GM04504 (cell line): ENCODE data around the gene PSMA6.
"Not testable (repeated sequence)": the region's sequence is repeated elsewhere in the genome, so short reads cannot be mapped to it uniquely, and the experiment has no call there.

Source experiments
- DNase-seq: peaks from one replicate; pipeline ENCODE4 v3.0.0-alpha.2; 2012; ENCODE audit warnings: low read depth

Gene PSMA6

DNA sequence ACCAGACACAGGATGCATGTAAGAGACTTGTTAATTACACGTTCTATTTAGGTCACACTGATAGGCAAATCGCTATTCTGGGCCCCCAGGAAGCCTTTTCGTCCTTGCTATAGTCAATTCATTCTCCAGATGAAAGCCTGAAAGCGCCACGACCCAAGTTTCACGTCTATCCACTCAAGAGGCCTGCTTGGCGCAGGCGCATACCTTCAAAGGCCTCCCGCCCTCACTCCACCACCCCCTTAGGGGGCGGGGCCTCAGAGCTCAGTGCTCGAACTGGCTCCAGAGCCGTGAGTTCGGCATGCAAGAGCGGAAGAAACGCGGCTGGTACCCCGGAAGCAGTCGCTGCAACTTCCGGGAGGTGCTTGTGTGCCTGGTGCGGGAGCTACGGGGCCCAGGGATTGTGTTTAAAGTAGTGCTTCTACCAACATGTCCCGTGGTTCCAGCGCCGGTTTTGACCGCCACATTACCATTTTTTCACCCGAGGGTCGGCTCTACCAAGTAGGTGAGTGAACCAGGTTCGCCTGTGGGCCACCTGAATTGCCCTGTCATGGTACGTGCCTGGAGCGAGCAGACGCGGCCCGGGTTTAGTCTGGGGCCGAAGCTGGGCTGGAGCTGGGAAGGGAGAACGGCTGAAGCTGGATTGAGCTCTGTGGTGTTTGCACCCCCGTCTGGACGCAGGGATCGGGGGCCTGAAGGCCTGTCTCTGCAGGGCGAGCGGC is at the start of gene PSMA6:
Gene PSMA6, plus strand, starts transcription at position 332 of the 719 bp plus-strand sequence. Its CDS starts 95 bp downstream, at position 427.
- peak; percentile 98 for DNase-seq

DNA sequence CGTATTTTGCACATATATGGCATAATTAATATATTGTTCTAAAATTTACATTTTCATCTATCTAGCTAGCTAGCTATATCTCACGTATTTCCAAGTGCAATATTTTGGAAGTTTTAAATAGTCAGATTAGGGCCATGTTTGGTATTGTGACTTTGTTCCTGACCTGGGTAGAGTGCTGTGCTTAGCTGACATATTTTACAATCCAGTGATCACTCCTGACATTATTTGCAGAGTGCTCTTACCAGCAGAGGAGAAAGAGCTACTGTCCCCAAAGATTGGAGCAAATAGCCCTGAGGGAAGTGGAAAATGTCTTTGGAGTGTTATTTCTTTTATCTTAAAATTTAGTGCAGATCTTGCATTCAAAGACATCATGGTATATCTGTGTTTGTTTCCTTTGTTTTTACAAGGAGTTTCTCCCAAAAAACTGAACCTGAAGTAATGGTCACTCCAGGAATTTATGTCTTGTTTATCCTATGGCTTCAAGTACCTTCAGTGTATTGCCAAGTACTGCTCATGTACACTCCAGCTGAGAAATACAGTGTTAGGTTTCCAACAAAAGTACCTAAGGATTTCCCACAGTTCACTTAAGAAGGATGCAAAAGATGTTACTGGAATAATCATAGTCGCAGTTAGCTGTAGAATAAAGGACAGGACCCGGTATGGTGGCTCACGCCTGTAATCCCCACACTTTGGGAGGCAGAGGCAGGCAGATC is 49.4 kb upstream of the PSMA6 start:
- DNase-seq = no peak

DNA sequence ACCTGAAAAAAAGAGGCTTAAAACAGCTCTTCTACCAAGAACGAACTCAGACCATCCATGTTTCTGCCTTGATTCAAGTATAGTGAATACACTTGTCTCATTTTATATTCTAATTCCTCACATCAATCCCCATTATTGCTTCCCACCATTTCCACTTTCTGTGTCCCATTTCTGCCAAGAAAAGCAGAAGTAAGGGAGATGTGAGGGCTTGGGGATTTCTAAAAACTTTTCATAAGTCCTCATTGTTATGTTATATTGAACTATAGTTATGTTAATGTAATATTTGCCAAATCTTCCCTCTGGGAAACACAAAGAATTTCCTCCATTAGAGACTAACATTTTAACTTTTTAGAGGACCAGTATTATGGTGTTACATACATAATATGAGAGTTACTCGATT is 48.2 kb upstream of the PSMA6 start:
- DNase-seq = no peak

DNA sequence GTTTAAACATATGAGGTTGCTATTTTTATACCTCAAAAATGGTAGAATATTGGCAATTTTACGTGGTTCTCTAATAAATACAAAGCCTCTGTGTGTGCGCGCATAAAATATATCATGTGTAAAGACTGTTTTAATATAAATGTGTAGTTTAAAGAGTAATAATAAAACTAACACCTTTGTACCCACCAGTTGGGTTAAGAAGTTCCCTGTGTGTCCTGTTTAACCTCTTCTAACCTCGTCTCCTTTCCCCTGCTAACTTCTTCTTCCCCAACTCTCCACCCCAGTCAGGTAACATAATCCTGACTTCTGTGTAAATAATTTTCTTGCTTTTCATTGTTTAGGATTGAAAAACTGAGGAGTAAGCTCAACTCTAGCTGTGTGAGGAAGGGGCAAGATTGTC is 47.6 kb upstream of the PSMA6 start:
- no peak for DNase-seq

DNA sequence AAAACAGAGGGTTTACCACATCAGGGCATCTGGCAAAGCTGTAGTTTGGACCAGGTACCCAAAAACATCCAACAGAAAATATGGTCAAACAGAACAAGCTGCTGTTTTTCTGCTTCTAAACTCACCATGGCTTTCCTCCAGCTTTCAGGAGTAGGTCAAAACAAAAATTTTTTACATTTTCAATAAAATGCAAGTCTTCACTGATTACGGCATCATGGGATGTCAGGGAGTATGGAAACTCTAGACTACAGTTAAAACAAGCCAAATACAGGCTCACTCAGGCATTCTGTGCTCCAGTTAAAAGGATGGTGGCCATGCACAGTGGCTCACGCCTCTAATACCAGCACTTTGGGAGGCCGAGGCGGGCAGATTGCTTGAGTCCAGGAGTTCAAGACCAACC is 47.1 kb upstream of the PSMA6 start:
- no peak for DNase-seq

DNA sequence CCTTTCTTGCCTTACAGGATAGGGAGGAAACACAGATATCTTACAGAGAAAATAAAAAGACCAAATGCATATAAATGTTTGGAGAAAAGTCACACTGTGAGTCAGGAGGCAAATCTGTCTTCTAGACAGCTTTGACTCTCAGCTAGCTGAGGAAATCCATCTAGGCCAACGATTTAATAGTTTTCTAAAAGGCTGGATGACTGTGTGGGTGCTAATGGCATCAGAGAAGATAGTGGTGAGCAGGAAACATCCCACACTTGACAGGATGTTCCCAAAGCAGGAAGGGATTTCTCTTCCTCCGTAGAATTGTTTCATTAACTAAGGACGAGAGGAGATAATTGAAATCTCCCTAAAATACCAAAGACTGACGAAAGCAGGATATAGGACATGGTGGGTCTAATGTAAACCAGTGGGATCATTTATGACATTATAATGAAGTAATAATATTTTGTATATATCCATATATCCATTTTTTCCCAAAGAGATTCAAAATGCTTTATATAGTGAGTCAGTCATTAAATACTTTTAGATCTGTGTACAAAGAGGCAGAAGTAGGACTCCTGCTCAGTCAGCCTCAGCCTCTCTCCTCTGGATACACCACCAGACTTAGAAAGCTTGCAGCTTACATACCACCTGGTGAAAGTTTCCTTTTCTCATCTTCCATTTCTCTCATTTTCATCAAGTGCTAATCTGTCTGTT is 44.3 kb upstream of the PSMA6 start:
- DNase-seq = no peak

DNA sequence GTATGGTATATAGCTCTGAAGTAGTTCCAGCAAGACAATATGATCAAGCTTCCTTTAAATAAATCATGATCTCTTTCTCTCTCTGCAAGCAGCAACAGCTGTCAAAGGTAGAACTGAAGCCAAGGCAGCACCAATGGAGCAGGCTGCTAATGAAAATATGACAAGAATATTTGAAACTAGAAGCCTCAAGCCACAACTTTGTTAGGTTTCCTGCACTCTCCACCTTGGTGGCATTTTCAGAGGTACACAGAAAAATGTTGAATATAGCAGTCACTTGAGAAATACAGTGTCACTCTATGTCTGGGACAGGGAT is 43.8 kb upstream of the PSMA6 start:
- no peak for DNase-seq

DNA sequence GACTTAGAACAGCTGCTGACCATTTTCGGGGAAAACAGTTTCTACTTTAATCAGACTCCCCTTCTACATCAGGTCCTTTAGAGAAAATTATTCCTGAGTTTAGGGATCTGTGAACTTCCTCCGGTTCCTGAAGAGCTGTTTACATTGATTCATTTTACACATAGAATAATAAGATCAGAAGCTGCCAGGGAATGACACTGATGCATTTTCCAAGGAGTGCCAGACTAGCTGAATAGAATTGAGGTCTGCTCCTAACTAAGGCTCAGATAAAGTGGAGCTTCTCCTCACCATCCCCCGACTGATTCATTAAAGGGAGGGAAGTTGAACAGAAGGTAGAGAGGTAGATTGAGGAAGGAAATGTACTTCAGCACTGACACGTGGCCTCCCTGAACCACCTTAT is 41.9 kb upstream of the PSMA6 start:
- DNase-seq = no peak

DNA sequence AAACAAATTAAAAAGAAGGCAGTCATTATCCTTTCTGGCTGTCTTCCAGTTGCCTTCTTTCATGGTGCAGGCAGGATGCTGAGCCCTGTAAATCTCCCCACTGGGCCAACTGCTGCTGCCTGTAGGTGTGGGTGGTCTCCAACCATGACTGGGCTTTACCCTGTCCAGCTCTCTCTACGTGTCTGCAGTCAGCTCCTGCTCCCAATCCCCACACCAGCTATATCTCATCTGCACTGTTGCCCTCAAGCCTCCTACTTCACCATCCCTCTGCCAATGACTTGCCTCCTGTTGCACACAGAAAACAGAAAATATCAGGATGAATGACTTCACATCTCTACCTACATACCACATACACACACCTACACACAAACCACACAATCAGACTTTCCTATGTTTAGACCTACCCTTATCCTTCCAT is 39.7 kb upstream of the PSMA6 start:
- DNase-seq = no peak

DNA sequence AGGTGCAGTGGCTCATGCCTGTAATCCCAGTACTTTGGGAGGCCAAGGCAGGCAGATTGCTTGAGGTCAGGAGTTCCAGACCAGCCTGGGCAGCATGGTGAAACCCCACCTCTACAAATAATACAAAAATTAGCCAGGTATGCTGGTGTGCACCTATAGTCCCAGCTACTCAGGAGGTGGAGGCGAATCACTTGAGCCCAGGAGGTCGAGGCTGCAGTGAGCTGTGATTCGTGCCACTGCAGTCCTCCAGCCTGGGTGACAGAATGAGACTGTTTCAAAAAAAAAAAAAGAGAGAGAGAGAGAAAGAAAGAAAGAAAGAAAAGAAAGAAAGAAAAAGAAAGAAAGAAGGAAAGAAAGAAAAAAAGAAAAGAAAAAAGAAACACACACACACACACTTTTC is 39.1 kb upstream of the PSMA6 start:
- not testable (repeated sequence) for DNase-seq

DNA sequence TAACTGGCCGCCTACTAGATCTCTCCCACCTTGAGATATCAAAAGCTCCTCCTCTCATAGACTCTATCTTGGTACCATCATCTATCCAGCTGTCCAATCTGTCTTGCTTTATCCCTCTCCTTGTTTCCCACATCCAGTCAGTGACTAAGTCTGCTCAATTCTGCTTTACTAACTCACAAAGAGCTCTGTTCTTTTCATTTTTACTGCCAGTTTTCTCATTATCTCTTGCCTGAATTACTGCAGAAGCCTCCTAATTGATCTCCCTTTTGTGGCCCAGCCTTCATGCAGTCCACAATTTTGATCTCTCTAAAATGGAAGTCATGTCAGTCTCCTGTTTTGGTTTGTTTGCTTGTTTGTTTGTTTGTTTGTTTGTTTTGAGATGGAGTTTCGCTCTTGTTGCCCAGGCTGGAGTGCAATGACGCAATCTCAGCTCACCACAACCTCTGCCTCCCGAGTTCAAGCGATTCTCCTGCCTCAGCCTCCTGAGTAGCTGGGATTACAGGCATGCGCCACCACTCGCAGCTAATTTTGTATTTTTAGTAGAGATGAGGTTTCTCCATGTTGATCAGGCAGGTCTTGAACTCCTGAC is 38.1 kb upstream of the PSMA6 start:
- not testable (repeated sequence) for DNase-seq

DNA sequence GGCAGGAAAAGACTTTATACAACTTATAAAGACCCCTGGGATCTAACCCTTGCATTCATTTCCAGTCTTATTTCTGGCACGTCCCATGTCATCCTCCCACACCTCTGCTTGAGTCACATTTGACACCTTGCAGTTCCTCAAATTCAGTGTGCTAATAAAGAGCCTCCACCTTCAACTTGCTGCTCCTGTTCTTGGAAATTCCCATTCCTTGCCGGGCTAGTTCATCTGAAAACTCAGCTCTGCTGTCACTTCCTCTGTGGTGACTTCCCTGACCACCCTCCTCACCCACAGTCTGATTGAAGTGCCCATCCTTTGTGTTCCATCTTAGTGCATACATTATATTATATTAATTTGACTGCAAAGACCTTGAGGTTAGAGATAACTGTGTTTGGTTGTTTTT is 37.4 kb upstream of the PSMA6 start:
- no peak for DNase-seq

DNA sequence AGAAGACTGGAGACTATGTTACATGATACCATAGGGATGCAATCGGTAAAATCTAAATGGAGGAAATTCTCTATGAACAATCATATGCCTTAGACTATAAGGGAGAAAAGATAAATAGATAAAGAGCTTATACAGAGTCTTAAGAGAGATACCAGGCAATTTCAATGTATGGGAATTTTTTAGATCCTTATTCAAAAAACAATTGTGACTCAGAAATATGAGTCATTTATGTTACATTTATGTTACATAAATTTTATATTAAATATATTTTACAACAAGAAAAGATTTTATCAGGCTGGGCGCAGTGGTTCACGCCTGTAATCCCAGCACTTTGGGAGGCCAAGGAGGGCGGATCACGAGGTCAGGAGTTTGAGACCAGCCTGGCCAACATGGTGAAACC is 36.5 kb upstream of the PSMA6 start:
- DNase-seq = no peak

DNA sequence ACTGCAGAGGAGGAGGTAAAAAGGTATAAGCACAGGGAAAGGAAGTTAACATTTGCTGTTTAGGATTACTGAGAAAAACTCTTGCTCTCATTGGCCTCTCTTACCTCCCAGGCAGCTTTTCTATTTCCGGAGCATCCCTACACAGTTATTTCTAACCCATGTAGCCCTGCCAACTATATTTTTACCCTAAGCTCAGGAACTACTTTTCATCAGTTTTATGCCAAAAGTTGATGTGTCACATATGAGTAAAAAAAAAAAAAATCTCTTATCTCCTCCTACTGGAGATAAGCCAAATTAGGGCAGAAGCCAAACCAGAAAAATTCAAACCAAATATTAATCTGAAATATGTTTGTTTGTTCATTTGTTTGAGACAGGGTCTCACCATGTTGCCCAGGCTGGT is 34.4 kb upstream of the PSMA6 start:
- DNase-seq = no peak

DNA sequence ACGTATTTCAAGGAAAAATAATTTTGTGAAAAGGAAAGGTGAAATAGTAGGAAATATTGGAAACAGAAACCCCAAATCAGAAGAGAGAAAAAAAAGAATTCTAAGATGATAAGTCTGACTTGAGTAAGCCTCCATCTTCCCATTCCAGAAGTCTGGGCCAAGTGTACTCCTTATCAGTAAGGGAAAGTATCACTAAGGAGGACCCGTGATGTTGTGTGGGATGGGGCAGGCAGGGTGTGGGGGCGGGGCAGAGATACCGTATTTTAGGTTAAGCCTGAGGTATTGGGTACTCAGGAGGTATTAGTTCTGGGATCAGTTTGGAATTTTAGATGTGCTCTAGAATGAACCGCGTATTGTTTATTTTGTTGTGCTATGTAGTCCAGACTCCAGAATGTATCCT is 33.8 kb upstream of the PSMA6 start:
- no peak for DNase-seq

DNA sequence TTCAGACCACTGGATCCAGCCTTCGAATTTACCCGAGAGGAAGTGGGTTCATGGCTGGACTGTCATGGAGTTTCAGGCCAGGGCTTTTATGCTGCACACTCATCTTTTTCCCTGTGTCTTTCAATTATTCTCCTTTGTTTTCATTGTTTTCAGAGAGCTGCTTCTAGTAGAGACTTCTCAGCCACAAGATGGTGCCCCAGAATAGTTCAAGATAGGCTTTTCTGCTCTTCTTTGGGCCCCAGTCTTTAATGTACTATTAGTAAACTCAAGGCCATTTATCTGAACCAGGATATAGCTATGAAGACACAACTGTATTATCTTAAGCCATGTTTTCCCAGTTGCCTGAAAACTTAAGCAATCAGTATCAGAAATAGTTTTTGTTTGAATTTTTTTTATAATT is 30.4 kb upstream of the PSMA6 start:
- no peak for DNase-seq

DNA sequence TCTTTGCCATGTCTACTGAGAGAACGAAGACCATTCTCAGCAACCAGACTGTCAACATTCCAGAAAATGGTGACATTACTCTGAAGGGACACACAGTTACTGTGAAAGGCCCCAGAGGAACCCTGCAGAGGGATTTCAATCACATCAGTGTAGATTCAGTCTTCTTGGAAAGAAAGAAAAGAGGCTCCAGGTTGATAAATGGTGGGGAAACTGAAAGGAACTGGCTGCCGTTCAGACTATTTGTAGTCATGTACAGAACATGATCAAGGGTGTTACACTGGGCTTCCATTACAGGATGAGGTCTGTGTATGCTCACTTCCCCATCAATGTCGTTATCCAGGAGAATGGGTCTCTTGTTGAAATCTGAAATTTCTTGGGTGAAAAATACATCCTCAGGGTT is 29.7 kb upstream of the PSMA6 start:
- DNase-seq = no peak

DNA sequence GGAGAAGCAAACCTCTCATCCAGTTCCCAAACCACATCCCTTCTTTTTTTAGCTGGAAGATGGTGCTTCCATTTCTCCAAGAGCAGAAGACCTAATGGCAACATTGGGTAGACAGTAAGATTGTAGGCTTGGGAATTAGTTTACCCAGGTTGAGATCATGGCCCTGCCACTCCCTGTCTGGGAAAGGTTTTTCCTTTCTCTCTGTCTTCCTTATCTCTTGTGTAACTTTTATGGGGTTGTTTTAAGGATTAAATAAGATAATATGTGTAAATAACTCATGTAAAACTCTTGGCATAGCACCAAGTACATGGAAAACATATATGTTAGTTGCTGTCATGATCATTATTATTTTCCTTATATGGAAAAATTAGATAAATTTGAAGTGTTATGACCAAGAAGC is 23.2 kb upstream of the PSMA6 start:
- no peak for DNase-seq

DNA sequence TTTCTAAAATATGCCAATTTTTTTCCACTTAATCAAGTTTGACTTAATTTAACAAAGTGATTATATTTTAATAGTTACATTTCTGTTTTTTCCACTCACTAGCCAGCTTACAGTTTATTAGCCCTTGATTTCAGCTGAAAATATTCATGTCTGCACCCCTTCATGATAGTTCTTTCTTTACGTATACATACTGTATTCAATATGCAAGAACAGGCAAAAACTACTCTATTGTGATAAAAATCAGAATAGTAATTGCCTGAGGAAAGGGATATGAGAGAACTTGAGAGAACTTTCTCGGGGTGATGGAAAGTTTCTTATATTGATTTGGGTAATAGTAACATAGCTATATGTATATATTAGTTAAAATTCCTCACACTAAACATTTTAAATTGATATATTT is 17.4 kb upstream of the PSMA6 start:
- DNase-seq = no peak

DNA sequence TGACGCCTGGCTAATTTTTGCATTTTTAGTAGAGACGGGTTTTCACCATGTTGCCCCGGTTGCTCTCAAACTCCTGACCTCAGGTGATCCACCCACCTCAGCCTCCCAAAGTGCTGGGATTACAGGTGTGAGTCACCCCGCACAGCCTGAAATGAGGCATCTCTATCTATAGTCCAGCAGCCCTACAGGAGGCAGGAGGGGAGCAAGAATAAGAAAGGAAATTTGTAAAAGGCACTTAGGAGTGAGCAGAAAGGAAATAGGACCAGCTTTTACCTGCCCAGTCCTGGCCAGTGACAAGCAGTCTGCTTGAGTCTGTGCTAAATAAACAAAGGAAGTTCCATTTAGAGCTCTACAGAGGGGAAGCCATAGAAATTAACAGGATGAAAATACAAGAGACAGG is 15.0 kb upstream of the PSMA6 start:
- no peak for DNase-seq

DNA sequence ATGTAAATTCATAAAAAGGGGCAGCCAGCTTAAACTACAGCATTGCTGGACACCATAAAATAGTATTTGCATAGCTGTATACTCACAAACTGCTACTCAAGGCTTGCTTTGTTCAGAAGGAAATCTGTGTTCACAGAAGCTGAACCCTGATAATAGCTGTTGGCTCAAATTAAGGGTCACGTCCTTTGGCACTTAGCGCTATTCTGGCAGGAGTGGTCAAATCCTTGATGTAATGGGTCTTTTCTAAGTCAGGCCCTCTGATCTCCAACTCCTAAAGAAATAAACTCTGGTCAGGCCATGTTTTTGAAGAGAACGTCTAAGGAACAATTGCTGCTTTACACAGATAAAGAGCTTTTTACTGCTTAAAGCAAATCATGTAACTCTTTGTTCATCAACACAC is 12.8 kb upstream of the PSMA6 start:
- no peak for DNase-seq

DNA sequence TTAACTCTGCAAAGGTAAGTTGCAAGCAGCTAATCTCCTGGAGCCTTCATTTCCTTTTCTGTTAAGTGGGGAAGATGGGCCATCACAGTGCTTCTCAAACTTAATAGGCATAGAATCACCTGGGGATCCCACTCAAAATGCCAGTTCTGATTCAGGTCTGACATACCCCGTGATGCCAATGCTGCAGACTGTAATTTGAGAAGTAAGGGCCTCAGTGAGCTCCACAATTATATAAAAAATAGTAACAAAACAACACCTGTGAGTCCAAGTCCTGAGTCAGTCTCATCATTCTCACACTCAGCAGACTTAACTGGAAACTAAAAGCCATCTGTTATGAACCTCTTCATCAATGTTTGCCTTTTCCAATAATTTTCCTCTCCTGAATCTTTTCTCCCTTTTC is 10.8 kb upstream of the PSMA6 start:
- no peak for DNase-seq

DNA sequence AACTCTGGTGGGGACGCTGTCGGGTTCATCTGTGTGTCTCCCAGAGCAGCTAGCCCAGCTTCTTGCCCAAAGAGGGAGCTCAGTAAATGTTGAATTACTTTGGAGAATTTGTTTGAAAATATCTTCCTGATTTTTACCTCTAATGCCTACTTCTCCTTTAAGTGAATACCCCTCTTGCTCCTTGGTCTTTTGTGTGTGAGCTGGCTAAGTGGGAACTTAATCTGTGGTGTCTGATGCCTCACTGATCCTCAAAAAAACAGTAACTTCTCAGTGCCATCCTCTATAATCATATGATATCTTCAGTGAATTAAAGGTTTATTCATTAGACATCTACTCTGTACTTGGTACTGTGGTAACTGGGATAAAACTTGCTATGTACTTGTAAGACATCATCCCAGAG is 7.7 kb upstream of the PSMA6 start:
- DNase-seq = no peak
